A673 (cell line): Measurements from ENCODE around the gene TP53TG3B. TPM values are rescaled to one million over a fixed set of nuclear protein-coding genes. Genes with fewer than 3 reads are reported as not detected.
"Not testable (repeated sequence)": the region's sequence is repeated elsewhere in the genome, so short reads cannot be mapped to it uniquely, and the experiment has no call there.

Source experiments
- Bru-seq: library from RNA; stranded (reverse); fragments of 400-500 nt; gene quantifications from one replicate; lab custom pipeline; 2021; lab: Mats Ljungman, UMichigan
- BruChase-seq, 2 experiments: library from RNA; stranded (reverse); fragments of 400-500 nt; gene quantifications; one replicate each; lab custom pipeline; 2021; lab: Mats Ljungman, UMichigan
- BruUV-seq: library from RNA; stranded (reverse); fragments of 400-500 nt; replicated peaks from 2 replicates; lab custom pipeline; 2021; lab: Mats Ljungman, UMichigan
- CTCF ChIA-PET: fragments of 300-600 bp; sonication (Branson Sonifier 250); formaldehyde crosslinking; loops from one replicate; lab custom pipeline; 2022; ENCODE audit warnings: antibody characterized with exemption; lab: Charles Lee
- POLR2A ChIA-PET: fragments of 300-600 bp; sonication (Branson Sonifier 250); formaldehyde crosslinking; loops from one replicate; lab custom pipeline; 2022; ENCODE audit warnings: antibody characterized with exemption; ENCODE audit not compliant: low non-redundant PET; lab: Charles Lee
- DNase-seq: peaks from one replicate; pipeline ENCODE4 v3.0.0-alpha.2; 2015; ENCODE audit warnings: low spot score
- H3K27ac ChIP-seq: fragments of 200-600 bp; sonication (generic); 2 replicates; pipeline ENCODE4 v1.5.1; 2016; ENCODE audit warnings: mixed run types, low read depth, mild to moderate bottlenecking, mixed read lengths, antibody characterized with exemption, low read length; ENCODE audit not compliant: poor library complexity, severe bottlenecking
- H3K27me3 ChIP-seq: fragments of 200-600 bp; sonication (generic); replicated peaks from 2 replicates; pipeline ENCODE4 v1.6.1; 2017; ENCODE audit warnings: mixed run types, low read depth, mild to moderate bottlenecking, mixed read lengths, antibody characterized with exemption, low read length; ENCODE audit not compliant: insufficient read depth, poor library complexity
- H3K36me3 ChIP-seq: fragments of 200-600 bp; sonication (generic); 2 replicates; pipeline ENCODE4 v1.6.1; 2016; ENCODE audit warnings: mixed run types, mild to moderate bottlenecking, mixed read lengths, antibody characterized with exemption, low read length; ENCODE audit not compliant: insufficient read depth, poor library complexity, severe bottlenecking
- H3K4me1 ChIP-seq: fragments of 200-600 bp; sonication (generic); 2 replicates; pipeline ENCODE4 v1.6.1; 2017; ENCODE audit warnings: mixed run types, mild to moderate bottlenecking, mixed read lengths, antibody characterized with exemption, low read length; ENCODE audit not compliant: insufficient read depth, poor library complexity, severe bottlenecking
- H3K4me3 ChIP-seq: fragments of 200-600 bp; sonication (generic); 2 replicates; pipeline ENCODE4 v1.5.1; 2016; ENCODE audit warnings: low read depth, mixed run types, mild to moderate bottlenecking, mixed read lengths, low read length; ENCODE audit not compliant: poor library complexity, severe bottlenecking
- H3K9me3 ChIP-seq: fragments of 200-600 bp; sonication (generic); 2 replicates; pipeline ENCODE4 v1.6.1; 2016; ENCODE audit warnings: mixed run types, low read depth, mild to moderate bottlenecking, mixed read lengths, antibody characterized with exemption, low read length; ENCODE audit not compliant: poor library complexity, severe bottlenecking
- intact Hi-C: fragments of 100-400 bp; cut with micrococcal nuclease; formaldehyde crosslinking; loops from one replicate; pipeline ENCODE4 v1.10.0; 2022; ENCODE audit not compliant: unreplicated experiment
- long read RNA-seq: library from polyadenylated mRNA; stranded (forward); transcript quantifications from one replicate; pipeline ENCODE4 v2.0.0, GENCODE V29; 2022
- total RNA-seq: library from RNA; stranded (reverse); gene quantifications from 2 replicates; pipeline ENCODE4 v1.2.3, GENCODE V29; 2021

The TP53TG3B gene
- not detected in 2 replicates for total RNA-seq
- not detected for Bru-seq, nascent RNA
- BruChase-seq, experiment 1, labeled RNA remaining after a 2-hour chase, result not detected
- BruChase-seq, experiment 2, labeled RNA remaining after a 6-hour chase, result not detected
- long read RNA-seq, result 0 reads

GRCh38 chr16:33360541-33360940 is at the start of gene TP53TG3B:
TP53TG3B (plus strand) TSS chr16:33360841; CDS start chr16:33360909, 68 bp downstream.
- CTCF ChIA-PET, H3K4me3 ChIP-seq: not testable (repeated sequence)

DNA sequence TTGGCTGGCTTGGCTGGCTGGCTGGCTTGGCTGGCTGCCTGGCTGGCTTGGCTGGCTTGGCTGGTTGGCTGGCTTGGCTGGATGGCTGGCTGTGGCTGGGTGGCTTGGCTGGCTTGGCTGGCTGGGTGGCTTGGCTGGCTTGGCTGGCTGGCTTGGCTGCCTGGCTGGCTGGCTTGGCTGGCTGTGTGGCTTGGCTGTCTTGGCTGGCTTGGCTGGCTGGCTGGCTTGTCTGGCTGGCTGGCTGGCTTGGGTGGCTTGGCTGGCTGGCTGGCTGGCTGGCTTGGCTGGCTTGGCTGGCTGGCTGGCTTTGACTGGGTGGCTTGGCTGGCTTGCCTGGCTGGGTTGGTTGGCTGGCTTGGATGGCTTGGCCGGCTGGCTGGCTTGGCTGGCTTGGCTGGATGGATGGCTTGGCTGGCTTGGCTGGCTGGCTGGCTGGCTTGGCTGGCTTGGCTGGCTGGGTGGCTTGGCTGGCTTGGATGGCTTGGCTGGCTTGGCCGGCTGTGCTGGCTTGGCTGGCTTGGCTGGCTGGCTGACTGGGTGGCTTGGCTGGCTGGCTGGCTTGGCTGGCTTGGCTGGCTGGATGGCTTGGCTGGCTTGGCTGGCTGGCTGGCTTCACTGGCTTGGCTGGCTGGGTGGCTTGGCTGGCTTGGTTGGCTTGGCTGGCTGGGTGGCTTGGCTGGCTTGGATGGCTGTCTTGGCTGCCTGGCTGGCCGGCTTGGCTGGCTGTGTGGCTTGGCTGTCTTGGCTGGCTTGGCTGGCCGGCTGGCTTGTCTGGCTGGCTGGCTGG is 24.2 kb upstream of the TP53TG3B start:
- H3K27ac ChIP-seq, intact Hi-C loops, BruUV-seq, POLR2A ChIA-PET, H3K27me3 ChIP-seq, DNase-seq, CTCF ChIA-PET, H3K4me1 ChIP-seq, H3K4me3 ChIP-seq, H3K36me3 ChIP-seq: not testable (repeated sequence)
- H3K9me3 ChIP-seq, result peaks cover 18% of the 10 kb centered on the region

More at GRCh38 chr16:33360541-33360940, at the start of gene TP53TG3B:
- H3K27me3 ChIP-seq, DNase-seq, H3K4me1 ChIP-seq, POLR2A ChIA-PET, intact Hi-C loops, BruUV-seq, H3K36me3 ChIP-seq, H3K9me3 ChIP-seq, H3K27ac ChIP-seq: not testable (repeated sequence)

GRCh38 chr16:33337627-33338542 is 22.8 kb upstream of the TP53TG3B start:
- peaks cover 18% of the 10 kb centered on the region for H3K9me3 ChIP-seq
- intact Hi-C loops, H3K27ac ChIP-seq, DNase-seq, POLR2A ChIA-PET, BruUV-seq, H3K4me3 ChIP-seq, H3K4me1 ChIP-seq, H3K36me3 ChIP-seq, CTCF ChIA-PET, H3K27me3 ChIP-seq: not testable (repeated sequence)

DNA sequence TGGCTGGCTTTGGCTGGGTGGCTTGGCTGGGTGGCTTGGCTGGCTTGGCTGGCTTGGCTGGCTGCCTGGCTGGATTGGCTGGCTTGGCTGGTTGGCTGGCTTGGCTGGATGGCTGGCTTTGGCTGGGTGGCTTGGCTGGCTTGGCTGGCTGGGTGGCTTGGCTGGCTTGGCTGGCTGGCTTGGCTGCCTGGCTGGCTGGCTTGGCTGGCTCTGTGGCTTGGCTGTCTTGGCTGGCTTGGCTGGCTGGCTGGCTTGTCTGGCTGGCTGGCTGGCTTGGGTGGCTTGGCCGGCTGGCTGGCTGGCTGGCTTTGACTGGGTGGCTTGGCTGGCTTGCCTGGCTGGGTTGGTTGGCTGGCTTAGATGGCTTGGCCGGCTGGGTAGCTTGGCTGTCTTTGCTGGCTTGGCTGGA is 22.1 kb upstream of the TP53TG3B start:
- POLR2A ChIA-PET, H3K4me3 ChIP-seq, H3K4me1 ChIP-seq, intact Hi-C loops, H3K36me3 ChIP-seq, CTCF ChIA-PET, H3K27ac ChIP-seq, H3K27me3 ChIP-seq, DNase-seq, BruUV-seq: not testable (repeated sequence)
- H3K9me3 ChIP-seq, result peaks cover 18% of the 10 kb centered on the region

GRCh38 chr16:33339093-33340061 is 21.3 kb upstream of the TP53TG3B start:
- peak; percentile 12 for DNase-seq
- POLR2A ChIA-PET, H3K4me3 ChIP-seq, H3K27ac ChIP-seq, H3K4me1 ChIP-seq, CTCF ChIA-PET, H3K36me3 ChIP-seq, H3K27me3 ChIP-seq, BruUV-seq, intact Hi-C loops: not testable (repeated sequence)
- peaks cover 18% of the 10 kb centered on the region for H3K9me3 ChIP-seq
